Endothelial cell (in vitro differentiated cells): ENCODE measurements around the gene MAGEA11. TPM values are rescaled to one million over a fixed set of nuclear protein-coding genes. Genes with fewer than 3 reads are reported as not detected.
"Not testable (repeated sequence)": the region's sequence is repeated elsewhere in the genome, so short reads cannot be mapped to it uniquely, and the experiment has no call there.

Source experiments
- DNase-seq: peaks from one replicate; pipeline ENCODE4 v3.0.0; 2021; ENCODE audit warnings: low spot score
- H3K27ac Mint-ChIP-seq: one replicate; pipeline ENCODE4 v1.8.0; 2021; ENCODE audit warnings: mixed read lengths, inconsistent platforms; ENCODE audit not compliant: unreplicated experiment
- H3K27me3 Mint-ChIP-seq: one replicate; pipeline ENCODE4 v1.8.0; 2021; ENCODE audit warnings: mild to moderate bottlenecking, moderate library complexity, mixed read lengths, inconsistent platforms; ENCODE audit not compliant: unreplicated experiment
- H3K36me3 Mint-ChIP-seq: one replicate; pipeline ENCODE4 v1.8.0; 2021; ENCODE audit warnings: mild to moderate bottlenecking, low read depth, mixed read lengths, inconsistent platforms; ENCODE audit not compliant: unreplicated experiment
- H3K4me1 Mint-ChIP-seq: one replicate; pipeline ENCODE4 v1.8.0; 2021; ENCODE audit warnings: mild to moderate bottlenecking, mixed read lengths, inconsistent platforms; ENCODE audit not compliant: unreplicated experiment
- H3K4me3 Mint-ChIP-seq: one replicate; pipeline ENCODE4 v1.8.0; 2021; ENCODE audit warnings: mild to moderate bottlenecking, mixed read lengths, inconsistent platforms; ENCODE audit not compliant: unreplicated experiment
- H3K9me3 Mint-ChIP-seq: one replicate; pipeline ENCODE4 v1.8.0; 2021; ENCODE audit warnings: mixed read lengths, inconsistent platforms; ENCODE audit not compliant: unreplicated experiment
- total RNA-seq: library from RNA; stranded (reverse); fragmentation: NEBNext Ultra II Directional; extraction: Animal tissue kit (Norgen Biotek cat#: 25700); gene quantifications from one replicate; pipeline ENCODE4 v1.2.1, GENCODE V29; 2021; ENCODE audit not compliant: unreplicated experiment
- TF ChIP-seq, protein P1 (sequence below): fragments of 200-600 bp; sonication (generic); IDR thresholded peaks from one replicate; pipeline ENCODE4 v1.5.0; 2021; ENCODE audit warnings: antibody characterized with exemption; ENCODE audit not compliant: unreplicated experiment

Gene MAGEA11
- total RNA-seq, 1 donor from 2014 or later = not detected

DNA sequence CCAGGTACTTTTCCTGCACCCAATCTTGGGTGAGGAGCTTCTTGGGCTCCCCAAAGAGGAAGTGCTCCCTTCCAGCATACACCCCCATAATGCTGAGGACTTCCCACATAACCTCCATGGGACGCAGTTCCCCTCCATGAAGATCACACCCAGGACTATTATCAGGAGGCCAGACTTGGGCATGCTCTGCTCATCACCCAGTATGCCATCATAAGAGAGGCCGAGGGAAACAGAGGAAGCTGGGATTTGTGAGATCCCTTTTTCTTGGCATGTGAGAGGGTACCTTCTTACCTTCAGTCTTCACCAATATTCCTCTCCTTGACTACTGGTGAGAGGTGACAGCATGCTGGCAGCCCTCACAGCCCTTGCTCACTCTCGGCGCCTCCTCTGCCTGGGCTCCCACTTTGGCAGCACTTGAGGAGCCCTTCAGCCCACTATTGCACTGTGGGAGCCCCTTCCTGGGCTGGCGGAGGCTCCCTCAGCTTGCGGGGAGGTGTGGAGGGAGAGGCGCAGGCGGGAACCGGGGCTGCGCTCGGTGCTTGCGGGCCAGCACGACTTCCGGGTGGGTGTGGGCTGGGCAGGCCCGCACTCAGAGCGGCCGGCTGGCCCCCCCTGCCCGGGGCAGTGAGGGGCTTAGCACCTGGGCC lies 46.3 kb downstream of the MAGEA11 start:
- no peak for DNase-seq
- no peak overlapping the region for H3K4me3 Mint-ChIP-seq
- no peaks in the 10 kb centered on the region for H3K9me3 Mint-ChIP-seq
- H3K27ac Mint-ChIP-seq = no peak overlapping the region
- no peaks in the 10 kb centered on the region for H3K4me1 Mint-ChIP-seq
- TF ChIP-seq, protein P1, sequence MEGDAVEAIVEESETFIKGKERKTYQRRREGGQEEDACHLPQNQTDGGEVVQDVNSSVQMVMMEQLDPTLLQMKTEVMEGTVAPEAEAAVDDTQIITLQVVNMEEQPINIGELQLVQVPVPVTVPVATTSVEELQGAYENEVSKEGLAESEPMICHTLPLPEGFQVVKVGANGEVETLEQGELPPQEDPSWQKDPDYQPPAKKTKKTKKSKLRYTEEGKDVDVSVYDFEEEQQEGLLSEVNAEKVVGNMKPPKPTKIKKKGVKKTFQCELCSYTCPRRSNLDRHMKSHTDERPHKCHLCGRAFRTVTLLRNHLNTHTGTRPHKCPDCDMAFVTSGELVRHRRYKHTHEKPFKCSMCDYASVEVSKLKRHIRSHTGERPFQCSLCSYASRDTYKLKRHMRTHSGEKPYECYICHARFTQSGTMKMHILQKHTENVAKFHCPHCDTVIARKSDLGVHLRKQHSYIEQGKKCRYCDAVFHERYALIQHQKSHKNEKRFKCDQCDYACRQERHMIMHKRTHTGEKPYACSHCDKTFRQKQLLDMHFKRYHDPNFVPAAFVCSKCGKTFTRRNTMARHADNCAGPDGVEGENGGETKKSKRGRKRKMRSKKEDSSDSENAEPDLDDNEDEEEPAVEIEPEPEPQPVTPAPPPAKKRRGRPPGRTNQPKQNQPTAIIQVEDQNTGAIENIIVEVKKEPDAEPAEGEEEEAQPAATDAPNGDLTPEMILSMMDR = no peak
- no peaks in the 10 kb centered on the region for H3K36me3 Mint-ChIP-seq
- no peaks in the 10 kb centered on the region for H3K27me3 Mint-ChIP-seq

DNA sequence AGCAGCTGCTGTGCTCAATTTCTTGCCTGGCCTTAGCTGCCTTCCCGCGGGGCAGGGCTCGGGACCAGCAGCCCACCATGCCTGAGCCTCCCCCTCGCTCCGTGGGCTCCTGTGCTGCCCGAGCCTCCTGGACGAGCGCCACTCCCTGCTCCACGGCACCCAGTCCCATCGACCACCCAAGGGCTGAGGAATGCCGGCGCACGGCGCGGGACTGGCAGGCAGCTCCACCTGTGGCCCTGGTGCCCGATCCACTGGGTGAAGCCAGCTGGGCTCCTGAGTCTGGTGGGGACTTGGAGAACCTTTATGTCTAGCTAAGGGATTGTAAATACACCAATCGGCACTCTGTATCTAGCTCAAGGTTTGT lies 46.8 kb downstream of the MAGEA11 start:
- H3K9me3 Mint-ChIP-seq, H3K27ac Mint-ChIP-seq, H3K4me3 Mint-ChIP-seq, DNase-seq, H3K27me3 Mint-ChIP-seq, H3K36me3 Mint-ChIP-seq, H3K4me1 Mint-ChIP-seq: not testable (repeated sequence)

DNA sequence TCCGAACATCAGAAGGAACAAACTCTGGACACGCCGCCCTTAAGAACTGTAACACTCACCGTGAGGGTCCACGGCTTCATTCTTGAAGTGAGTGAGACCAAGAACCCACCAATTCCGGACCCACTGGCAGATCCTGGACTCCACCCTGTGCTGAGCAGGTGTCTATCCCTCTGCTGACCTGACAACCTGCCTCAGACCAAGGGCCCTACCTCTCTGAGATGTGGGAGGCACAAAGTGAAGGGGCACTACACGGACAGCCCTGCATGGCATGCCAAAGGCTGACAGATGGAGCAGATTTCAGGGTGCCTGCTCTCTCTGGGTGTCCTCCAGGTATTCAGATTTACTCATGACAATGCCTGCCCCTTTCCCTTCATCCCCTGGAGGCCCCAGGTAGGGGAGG lies 48.0 kb downstream of the MAGEA11 start:
- Mint-ChIP-seq H3K4me3 (no peak overlapping the region), H3K4me1 (no peaks in the 10 kb centered on the region), H3K27ac (no peak overlapping the region), H3K36me3 (no peaks in the 10 kb centered on the region), H3K9me3 (no peaks in the 10 kb centered on the region), H3K27me3 (peaks cover 2% of the 10 kb centered on the region)
- DNase-seq = no peak
- TF ChIP-seq, protein P1 = no peak

DNA sequence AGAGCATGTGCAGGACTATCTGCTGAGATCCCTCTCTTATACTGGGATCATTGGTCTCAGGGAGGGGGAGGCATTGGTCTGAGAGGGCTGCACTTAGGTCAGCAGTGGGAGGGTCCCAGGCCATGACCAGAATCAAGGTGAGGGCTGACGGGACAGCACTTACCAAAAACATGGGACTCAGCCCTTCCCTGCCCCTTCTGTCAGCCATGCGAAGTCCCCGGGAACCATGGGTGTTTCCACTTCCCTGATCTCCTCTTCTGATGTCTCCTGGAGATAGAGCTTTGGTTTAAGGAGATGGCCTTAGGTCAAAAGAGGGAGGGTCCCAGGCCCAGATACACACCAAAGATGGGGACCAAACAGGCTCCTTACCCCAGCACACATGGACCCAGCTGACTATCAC lies 49.1 kb downstream of the MAGEA11 start:
- TF ChIP-seq, protein P1 = no peak
- Mint-ChIP-seq H3K4me1 (no peaks in the 10 kb centered on the region), H3K4me3 (no peak overlapping the region), H3K27me3 (peaks cover 2% of the 10 kb centered on the region), H3K36me3 (no peaks in the 10 kb centered on the region), H3K27ac (no peak overlapping the region), H3K9me3 (no peaks in the 10 kb centered on the region)
- DNase-seq = no peak

DNA sequence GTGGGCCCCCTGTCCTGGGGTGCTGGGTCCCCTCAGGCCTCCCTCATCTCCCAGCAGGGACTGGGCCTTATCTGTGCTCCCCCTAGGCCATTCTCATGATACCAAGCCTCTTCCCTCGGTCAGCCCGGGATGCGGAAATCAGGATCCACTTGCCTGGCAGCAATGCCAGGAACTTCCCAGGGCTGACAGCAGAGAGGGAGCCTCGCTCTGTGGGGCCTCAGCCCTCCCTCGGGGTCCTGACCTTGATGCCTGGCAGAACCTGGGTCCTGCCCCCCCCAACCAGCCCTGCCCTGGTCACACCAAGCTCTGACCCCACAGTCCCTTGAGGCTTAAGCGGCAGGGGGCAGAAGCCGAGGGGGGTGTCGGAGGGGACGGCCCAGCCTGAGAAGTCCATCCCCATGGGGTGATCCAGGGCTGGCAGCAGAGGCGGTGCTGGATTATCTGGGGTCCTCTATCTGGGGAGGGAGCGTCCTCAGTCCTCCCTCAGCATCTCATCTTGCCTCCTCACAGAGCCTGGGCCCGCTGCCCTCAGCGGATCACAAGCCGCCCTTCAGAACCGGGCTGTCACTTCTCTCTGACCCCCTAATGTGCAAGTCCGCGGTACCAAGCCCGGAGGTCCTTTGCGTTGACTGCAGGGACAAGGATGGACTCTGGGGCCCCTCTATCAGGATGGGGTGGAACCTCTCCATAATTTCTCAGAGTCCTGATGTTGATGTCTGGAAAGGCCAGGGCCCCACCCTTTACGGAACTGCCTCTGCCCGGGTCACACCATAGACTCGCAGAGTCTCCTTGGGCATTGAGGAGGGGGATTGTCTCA lies 50.2 kb downstream of the MAGEA11 start:
- H3K27ac Mint-ChIP-seq, H3K36me3 Mint-ChIP-seq, H3K9me3 Mint-ChIP-seq, H3K4me3 Mint-ChIP-seq, DNase-seq, H3K4me1 Mint-ChIP-seq, H3K27me3 Mint-ChIP-seq: not testable (repeated sequence)
